OCI-LY3 (cell line): ENCODE results near the gene F8.

Experiments
- CTCF ChIP-seq: fragments of 200-600, 300-600 bp; sonication (generic); IDR thresholded peaks from 2 replicates; pipeline ENCODE4 v1.5.1; 2014; ENCODE audit warnings: antibody characterized with exemption, low read length, low read depth
- EZH2phosphoT487 ChIP-seq: fragments of 200-600 bp; shearing (Covaris generic); IDR thresholded peaks from 2 replicates; pipeline ENCODE4 v1.6.1; 2018; ENCODE audit warnings: antibody characterized with exemption, mixed run types, low read depth

GRCh38 chrX:155031657-155032056 lies 9.1 kb upstream of the F8 start:
- TF ChIP-seq CTCF: no peak
- TF ChIP-seq EZH2phosphoT487: no peak
